ENCODE results near the gene AFF3. TPM values are rescaled to one million over a fixed set of nuclear protein-coding genes. Genes with fewer than 3 reads are reported as not detected.

AFF3 gene
- total RNA-seq, 4 donors from 2014 or later: 9.0 to 20.2 (median 14.5) TPM

DNA sequence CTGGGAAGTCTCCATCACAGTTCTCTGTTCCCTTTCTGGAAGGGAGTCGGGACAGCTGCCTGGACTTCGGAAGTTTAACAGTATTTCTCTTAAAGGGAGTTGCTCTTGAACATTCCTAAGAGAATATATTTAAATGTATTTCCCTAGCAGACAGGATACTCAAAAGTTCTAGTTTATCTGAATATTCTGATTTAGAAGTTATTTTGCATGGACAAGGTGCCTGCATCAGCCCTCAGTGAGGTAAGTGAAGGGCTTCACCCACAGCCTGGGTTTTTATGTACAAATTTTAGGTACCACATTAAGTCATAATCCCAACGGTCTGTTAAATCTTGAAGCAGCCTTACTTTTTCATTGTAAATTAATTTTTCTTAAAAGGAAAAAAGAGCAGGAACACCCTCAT is 587.5 kb downstream of the AFF3 start:
- in situ Hi-C loops (cut with MboI; ENCODE audit: low pct_ligation_motif_present in 1 of 4, low pct_unique_long_range_greater_than_20kb in 1 of 4, low sequenced_read_pairs in 3 of 4): loop anchor here in 3 of 4 donors (10.0 to 25.0 kb wide), 3 partner anchors 690 to 707 kb away; no protein-coding TSS in a partner anchor
- no peaks in the 10 kb centered on the region for H3K36me3 ChIP-seq
- H3K27me3 ChIP-seq: no peaks in the 10 kb centered on the region
- no peaks in the 10 kb centered on the region for H3K9me3 ChIP-seq
- TF ChIP-seq CTCF (IDR thresholded peaks at IDR 0.05) (no peak), POLR2A (IDR thresholded peaks at IDR 0.05) (no peak), EP300 (IDR thresholded peaks at IDR 0.05; ENCODE audit: low read depth) (no peak), POLR2AphosphoS5 (IDR thresholded peaks at IDR 0.05) (no peak)
- 75 to 76% methylated on average over 3 of the region's 3 CpGs for WGBS, 2 donors (ENCODE audit: low coverage in 1 of 2)
- intact Hi-C loops (cut with DNase I; ENCODE audit: low total_unique reads): loop anchor here (5.0 kb wide), 2 partner anchors 552 to 687 kb away; no protein-coding TSS in a partner anchor
- H3K4me3 ChIP-seq: no peak overlapping the region
- H3K27ac ChIP-seq: no peak overlapping the region
- no peaks in the 10 kb centered on the region for H3K4me1 ChIP-seq
- DNase-seq: no peak

GRCh38 chr2:99554238-99554637 is 588.2 kb downstream of the AFF3 start:
- no peak for DNase-seq
- Histone ChIP-seq H3K4me1 (no peaks in the 10 kb centered on the region), H3K27ac (no peak overlapping the region), H3K36me3 (no peaks in the 10 kb centered on the region), H3K4me3 (no peak overlapping the region), H3K27me3 (no peaks in the 10 kb centered on the region), H3K9me3 (no peaks in the 10 kb centered on the region)
- in situ Hi-C loops (cut with MboI; ENCODE audit: low pct_ligation_motif_present in 1 of 4, low pct_unique_long_range_greater_than_20kb in 1 of 4, low sequenced_read_pairs in 3 of 4) (loop anchor here in 3 of 4 donors (10.0 to 25.0 kb wide), 3 partner anchors 691 to 708 kb away; no protein-coding TSS in a partner anchor), intact Hi-C loops (cut with DNase I; ENCODE audit: low total_unique reads) (no loop called here)
- WGBS, 2 donors (ENCODE audit: low coverage in 1 of 2): 83 to 89% methylated on average over 11 to 23 of the region's 23 CpGs
- TF ChIP-seq POLR2AphosphoS5 (IDR thresholded peaks at IDR 0.05) (no peak), EP300 (IDR thresholded peaks at IDR 0.05; ENCODE audit: low read depth) (no peak), CTCF (IDR thresholded peaks at IDR 0.05) (no peak), POLR2A (IDR thresholded peaks at IDR 0.05) (no peak)

DNA sequence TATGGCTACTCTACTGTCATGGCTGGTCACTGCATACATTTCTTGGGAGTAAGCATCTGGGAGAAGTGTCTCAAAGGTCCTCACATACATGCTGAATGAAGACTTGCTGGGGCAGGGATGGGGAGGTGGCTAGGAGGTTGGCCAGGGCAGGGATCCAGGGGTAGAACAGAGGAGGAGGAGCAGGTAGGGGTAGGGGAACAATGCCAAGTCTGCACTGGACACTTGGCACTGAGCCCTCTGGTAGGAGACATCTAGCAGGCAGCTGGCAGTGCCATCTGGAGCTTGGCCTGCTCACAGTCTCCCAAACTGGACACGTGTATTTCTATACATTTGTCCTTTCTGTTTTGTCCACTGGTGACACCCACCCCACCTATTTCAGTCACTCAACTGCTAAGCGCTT is 589.9 kb downstream of the AFF3 start:
- H3K4me3 ChIP-seq: no peak overlapping the region
- no peaks in the 10 kb centered on the region for H3K36me3 ChIP-seq
- intact Hi-C loops (cut with DNase I; ENCODE audit: low total_unique reads): no loop called here
- DNase-seq: no peak
- no peaks in the 10 kb centered on the region for H3K4me1 ChIP-seq
- TF ChIP-seq POLR2A (IDR thresholded peaks at IDR 0.05) (no peak), POLR2AphosphoS5 (IDR thresholded peaks at IDR 0.05) (no peak), EP300 (IDR thresholded peaks at IDR 0.05; ENCODE audit: low read depth) (no peak), CTCF (IDR thresholded peaks at IDR 0.05) (no peak)
- no peaks in the 10 kb centered on the region for H3K9me3 ChIP-seq
- in situ Hi-C loops (cut with MboI; ENCODE audit: low pct_ligation_motif_present in 1 of 4, low pct_unique_long_range_greater_than_20kb in 1 of 4, low sequenced_read_pairs in 3 of 4): loop anchor here in 3 of 4 donors (10.0 to 25.0 kb wide), 3 partner anchors 692 to 710 kb away; no protein-coding TSS in a partner anchor
- no peak overlapping the region for H3K27ac ChIP-seq
- H3K27me3 ChIP-seq: no peaks in the 10 kb centered on the region
- WGBS, 2 donors (ENCODE audit: low coverage in 1 of 2): 64 to 100% methylated on average over 1 to 2 of the region's 2 CpGs

GRCh38 chr2:99550368-99550767 is 592.0 kb downstream of the AFF3 start:
- in situ Hi-C loops (cut with MboI; ENCODE audit: low pct_ligation_motif_present in 1 of 4, low pct_unique_long_range_greater_than_20kb in 1 of 4, low sequenced_read_pairs in 3 of 4) (loop anchor here in 3 of 4 donors (10.0 to 25.0 kb wide), 3 partner anchors 694 to 712 kb away; no protein-coding TSS in a partner anchor), intact Hi-C loops (cut with DNase I; ENCODE audit: low total_unique reads) (no loop called here)
- no peak overlapping the region for H3K4me3 ChIP-seq

More at GRCh38 chr2:99550368-99550767, 592.0 kb downstream of the AFF3 start:
- no peak for DNase-seq
- no peak for TF ChIP-seq CTCF (IDR thresholded peaks at IDR 0.05)
- H3K36me3 ChIP-seq: no peaks in the 10 kb centered on the region
- no peaks in the 10 kb centered on the region for H3K4me1 ChIP-seq
- WGBS, 2 donors (ENCODE audit: low coverage in 1 of 2): 81% methylated on average over 5 of the region's 5 CpGs; no CpG with 5 or more reads in 1 of the 2 donors
- no peak overlapping the region for H3K27ac ChIP-seq
- no peaks in the 10 kb centered on the region for H3K9me3 ChIP-seq
- H3K27me3 ChIP-seq: no peaks in the 10 kb centered on the region
